ENCODE measurements around the gene CDKAL1.

DNA sequence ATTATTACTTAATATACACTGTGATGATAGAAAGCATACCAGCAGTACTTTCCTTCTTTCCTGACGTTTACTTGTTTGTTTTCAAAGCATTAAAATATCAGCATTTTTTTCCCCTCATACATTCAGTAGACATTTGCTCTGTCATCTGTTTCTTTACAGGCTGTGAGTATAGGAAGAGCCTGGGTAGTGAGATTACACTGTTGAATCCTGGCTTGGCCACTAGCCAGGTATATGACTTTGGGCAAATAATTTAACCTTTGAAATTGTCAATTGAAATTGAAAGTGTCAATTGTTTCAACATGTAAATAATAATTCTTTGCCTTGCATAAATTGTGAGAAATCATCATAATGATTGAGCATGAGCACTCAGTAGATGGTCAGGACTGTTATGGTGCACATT is 336.2 kb downstream of the CDKAL1 start:
- no peak for TF ChIP-seq POLR2AphosphoS5 (IDR thresholded peaks at IDR 0.05; ENCODE audit: low read depth, low read length)
- no peak for TF ChIP-seq POLR2A (IDR thresholded peaks at IDR 0.05; ENCODE audit: low read depth, low read length)
- no peak for TF ChIP-seq TAF1 (IDR thresholded peaks at IDR 0.05; ENCODE audit: low read depth, low read length)
